Esophagus muscularis mucosa (tissue), 4 donors: ENCODE results near the gene CTNNA3.

Experiments used
- EP300 ChIP-seq: sonication (generic); formaldehyde crosslinking; IDR thresholded peaks from one replicate; pipeline ENCODE4 v1.6.1; 2017; ENCODE audit warnings: antibody characterized with exemption
- POLR2A ChIP-seq: fragments of 450-650 bp; IDR thresholded peaks from one replicate; pipeline ENCODE4 v1.6.1; 2017; ENCODE audit warnings: antibody characterized with exemption, moderate library complexity, mild to moderate bottlenecking, low read depth
- POLR2AphosphoS5 ChIP-seq, 2 donors: sonication (generic); formaldehyde crosslinking; IDR thresholded peaks; one replicate each; pipeline ENCODE4 v1.6.1; 2017; ENCODE audit warnings: antibody characterized with exemption in 2 of 2
- TF ChIP-seq, protein P1 (sequence below), 3 experiments: fragments of 200-600 bp in 2 of 3; fragments of 450-650 bp in 1 of 3; sonication (generic) in 2 of 3; IDR thresholded peaks; one replicate each; pipeline ENCODE4 v1.5.1; 2017 to 2019; ENCODE audit warnings: antibody characterized with exemption in 3 of 3, mild to moderate bottlenecking in 2 of 3, moderate library complexity in 1 of 3

DNA sequence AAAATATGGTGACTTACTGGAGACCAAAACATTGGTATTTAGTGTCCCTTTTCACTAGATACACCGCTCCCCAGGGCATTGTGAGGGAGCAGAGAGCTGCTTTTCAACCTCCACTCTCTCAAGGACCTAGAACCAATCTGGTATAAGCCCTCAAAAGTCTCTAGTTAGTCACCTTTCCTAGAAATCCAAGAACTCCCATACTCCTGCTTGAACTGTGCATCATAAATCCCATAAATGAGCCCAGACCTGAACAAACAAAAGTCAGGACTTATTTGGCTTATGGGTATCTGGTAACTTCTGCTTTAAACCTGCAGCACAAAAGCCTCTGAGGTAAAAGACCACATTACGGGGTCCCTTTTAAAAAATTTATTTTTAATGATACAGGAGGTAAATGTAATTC is 1373.2 kb downstream of the CTNNA3 start:
- TF ChIP-seq, protein P1, sequence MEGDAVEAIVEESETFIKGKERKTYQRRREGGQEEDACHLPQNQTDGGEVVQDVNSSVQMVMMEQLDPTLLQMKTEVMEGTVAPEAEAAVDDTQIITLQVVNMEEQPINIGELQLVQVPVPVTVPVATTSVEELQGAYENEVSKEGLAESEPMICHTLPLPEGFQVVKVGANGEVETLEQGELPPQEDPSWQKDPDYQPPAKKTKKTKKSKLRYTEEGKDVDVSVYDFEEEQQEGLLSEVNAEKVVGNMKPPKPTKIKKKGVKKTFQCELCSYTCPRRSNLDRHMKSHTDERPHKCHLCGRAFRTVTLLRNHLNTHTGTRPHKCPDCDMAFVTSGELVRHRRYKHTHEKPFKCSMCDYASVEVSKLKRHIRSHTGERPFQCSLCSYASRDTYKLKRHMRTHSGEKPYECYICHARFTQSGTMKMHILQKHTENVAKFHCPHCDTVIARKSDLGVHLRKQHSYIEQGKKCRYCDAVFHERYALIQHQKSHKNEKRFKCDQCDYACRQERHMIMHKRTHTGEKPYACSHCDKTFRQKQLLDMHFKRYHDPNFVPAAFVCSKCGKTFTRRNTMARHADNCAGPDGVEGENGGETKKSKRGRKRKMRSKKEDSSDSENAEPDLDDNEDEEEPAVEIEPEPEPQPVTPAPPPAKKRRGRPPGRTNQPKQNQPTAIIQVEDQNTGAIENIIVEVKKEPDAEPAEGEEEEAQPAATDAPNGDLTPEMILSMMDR (IDR thresholded peaks at IDR 0.05), result no peak
- no peak for TF ChIP-seq POLR2A
- TF ChIP-seq EP300, result no peak
- TF ChIP-seq POLR2AphosphoS5 (IDR thresholded peaks at IDR 0.05), result no peak
